ENCODE results near the gene EEFSEC. TPM values are rescaled to one million over a fixed set of nuclear protein-coding genes. Genes with fewer than 3 reads are reported as not detected.
A peak's percentile ranks its signal among the peaks of the same experiment; 100 is the strongest.

EEFSEC gene
- total RNA-seq, 6 donors from 2014 or later, result 14.9 to 38.8 (median 17.9) TPM

DNA sequence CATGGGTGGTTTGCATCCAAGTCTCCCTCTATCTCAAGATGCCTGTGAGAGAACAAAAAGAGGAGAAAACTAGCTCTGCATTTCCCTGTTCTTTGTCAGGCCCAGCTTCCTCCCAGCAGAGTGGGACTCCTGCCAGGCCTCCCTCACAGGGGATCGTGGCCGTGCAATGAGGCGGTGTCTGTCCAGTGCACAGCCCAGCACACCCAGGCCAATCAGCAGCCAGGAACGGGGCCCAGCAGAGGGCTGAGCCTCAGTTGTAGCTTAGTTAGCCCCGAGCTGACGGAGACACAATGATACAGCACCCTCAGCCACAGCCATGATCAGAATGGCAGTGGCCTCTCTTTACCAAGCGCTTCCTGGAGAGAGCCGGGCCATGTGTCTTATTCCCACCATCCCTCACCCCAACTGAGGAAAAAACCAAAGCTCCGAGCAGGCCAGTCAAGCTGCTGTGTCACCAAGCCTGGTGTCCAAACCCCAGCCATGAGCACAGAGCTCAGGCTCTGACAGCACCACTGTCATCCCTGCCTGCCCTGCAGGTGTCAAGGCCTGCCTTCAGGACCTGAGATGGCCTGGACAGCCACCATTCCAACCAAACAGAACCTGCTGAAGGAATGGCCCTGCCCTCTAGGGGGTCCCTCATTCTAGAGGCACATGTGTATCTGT is 242.3 kb downstream of the EEFSEC start:
- 67% methylated on average over 2 to 9 of the region's 9 CpGs for WGBS, 2 donors
- H3K9me3 ChIP-seq, result no peaks in the 10 kb centered on the region
- DNase-seq (no peak), ATAC-seq (ENCODE audit: low FRiP score in 2 of 2) (peak in 1 of 2 donors; percentile 59)
- no peak overlapping the region for H3K27ac ChIP-seq
- H3K27me3 ChIP-seq, result no peaks in the 10 kb centered on the region
- peaks cover 0 to 9% (median 8%) of the 10 kb centered on the region in 4 donors for H3K4me1 ChIP-seq
- no peak overlapping the region for H3K4me3 ChIP-seq
- TF ChIP-seq EP300 (IDR thresholded peaks at IDR 0.05) (no peak), POLR2A (IDR thresholded peaks at IDR 0.05) (no peak), POLR2AphosphoS5 (IDR thresholded peaks at IDR 0.05) (no peak)
- TF ChIP-seq, protein P1, sequence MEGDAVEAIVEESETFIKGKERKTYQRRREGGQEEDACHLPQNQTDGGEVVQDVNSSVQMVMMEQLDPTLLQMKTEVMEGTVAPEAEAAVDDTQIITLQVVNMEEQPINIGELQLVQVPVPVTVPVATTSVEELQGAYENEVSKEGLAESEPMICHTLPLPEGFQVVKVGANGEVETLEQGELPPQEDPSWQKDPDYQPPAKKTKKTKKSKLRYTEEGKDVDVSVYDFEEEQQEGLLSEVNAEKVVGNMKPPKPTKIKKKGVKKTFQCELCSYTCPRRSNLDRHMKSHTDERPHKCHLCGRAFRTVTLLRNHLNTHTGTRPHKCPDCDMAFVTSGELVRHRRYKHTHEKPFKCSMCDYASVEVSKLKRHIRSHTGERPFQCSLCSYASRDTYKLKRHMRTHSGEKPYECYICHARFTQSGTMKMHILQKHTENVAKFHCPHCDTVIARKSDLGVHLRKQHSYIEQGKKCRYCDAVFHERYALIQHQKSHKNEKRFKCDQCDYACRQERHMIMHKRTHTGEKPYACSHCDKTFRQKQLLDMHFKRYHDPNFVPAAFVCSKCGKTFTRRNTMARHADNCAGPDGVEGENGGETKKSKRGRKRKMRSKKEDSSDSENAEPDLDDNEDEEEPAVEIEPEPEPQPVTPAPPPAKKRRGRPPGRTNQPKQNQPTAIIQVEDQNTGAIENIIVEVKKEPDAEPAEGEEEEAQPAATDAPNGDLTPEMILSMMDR (IDR thresholded peaks at IDR 0.05), result no peak
- no peaks in the 10 kb centered on the region for H3K36me3 ChIP-seq

DNA sequence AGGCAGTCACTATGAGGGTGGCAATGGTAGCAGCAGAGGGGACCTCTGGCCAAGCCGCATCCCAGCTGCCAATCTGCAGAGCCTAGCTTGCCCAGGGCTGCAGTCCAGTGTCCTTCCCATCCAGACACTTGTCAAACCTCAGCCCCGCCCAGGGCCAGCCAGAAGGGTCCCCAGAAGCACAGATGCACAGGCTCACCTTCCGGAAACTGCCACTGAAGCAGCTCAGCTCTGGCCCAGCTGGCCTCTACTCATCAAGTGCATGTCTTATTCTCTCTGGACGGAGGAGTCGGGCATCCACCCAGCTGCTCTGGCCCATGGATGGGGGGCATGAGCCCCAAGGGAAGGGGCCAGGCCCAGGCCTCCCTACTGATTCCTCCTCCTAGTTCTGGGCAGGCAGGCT is 244.2 kb downstream of the EEFSEC start:
- Histone ChIP-seq H3K4me1 (peaks cover 0 to 9% (median 8%) of the 10 kb centered on the region in 4 donors), H3K9me3 (no peaks in the 10 kb centered on the region), H3K27me3 (no peaks in the 10 kb centered on the region), H3K27ac (no peak overlapping the region), H3K36me3 (no peaks in the 10 kb centered on the region), H3K4me3 (no peak overlapping the region)
- no peak for DNase-seq
- no peak for ATAC-seq (ENCODE audit: low FRiP score in 2 of 2)
- whole genome bisulfite sequencing, 2 donors, result 91 to 100% methylated on average over 2 to 3 of the region's 5 CpGs
- TF ChIP-seq POLR2A (IDR thresholded peaks at IDR 0.05), result no peak
- no peak for TF ChIP-seq EP300 (IDR thresholded peaks at IDR 0.05)
- TF ChIP-seq, protein P1 (IDR thresholded peaks at IDR 0.05), result no peak
- TF ChIP-seq POLR2AphosphoS5 (IDR thresholded peaks at IDR 0.05), result no peak

DNA sequence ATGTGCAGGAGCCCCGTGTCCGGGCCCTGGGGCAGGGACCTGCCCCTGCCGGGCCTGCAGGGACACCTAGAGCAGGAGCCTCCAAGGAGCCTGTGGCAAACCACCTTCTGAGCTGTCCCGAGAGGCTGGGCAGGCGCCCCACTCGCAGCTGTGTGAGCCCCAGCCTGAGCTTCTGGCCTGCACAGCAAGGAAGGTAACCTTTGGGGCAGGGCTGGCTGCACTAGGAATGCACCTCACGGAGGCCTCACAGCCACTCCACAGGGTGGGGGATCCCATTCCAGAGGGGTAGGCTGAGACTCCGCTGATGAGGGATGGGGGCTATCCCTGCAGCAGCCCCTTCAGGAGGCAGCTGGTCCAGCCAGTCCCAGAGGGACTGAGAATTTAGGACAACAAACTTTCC is 245.3 kb downstream of the EEFSEC start:
- no peak overlapping the region for H3K27ac ChIP-seq
- H3K27me3 ChIP-seq, result no peaks in the 10 kb centered on the region
- no peak for ATAC-seq (ENCODE audit: low FRiP score in 2 of 2)
- no peaks in the 10 kb centered on the region for H3K9me3 ChIP-seq
- no peak overlapping the region for H3K4me3 ChIP-seq
- 88 to 89% methylated on average over 7 of the region's 8 CpGs for WGBS, 2 donors
- H3K36me3 ChIP-seq, result no peaks in the 10 kb centered on the region
- peaks cover 0 to 9% (median 8%) of the 10 kb centered on the region in 4 donors for H3K4me1 ChIP-seq
- TF ChIP-seq EP300 (IDR thresholded peaks at IDR 0.05) (no peak), POLR2AphosphoS5 (IDR thresholded peaks at IDR 0.05) (no peak)
- TF ChIP-seq, protein P1 (IDR thresholded peaks at IDR 0.05), result no peak
- no peak for DNase-seq

DNA sequence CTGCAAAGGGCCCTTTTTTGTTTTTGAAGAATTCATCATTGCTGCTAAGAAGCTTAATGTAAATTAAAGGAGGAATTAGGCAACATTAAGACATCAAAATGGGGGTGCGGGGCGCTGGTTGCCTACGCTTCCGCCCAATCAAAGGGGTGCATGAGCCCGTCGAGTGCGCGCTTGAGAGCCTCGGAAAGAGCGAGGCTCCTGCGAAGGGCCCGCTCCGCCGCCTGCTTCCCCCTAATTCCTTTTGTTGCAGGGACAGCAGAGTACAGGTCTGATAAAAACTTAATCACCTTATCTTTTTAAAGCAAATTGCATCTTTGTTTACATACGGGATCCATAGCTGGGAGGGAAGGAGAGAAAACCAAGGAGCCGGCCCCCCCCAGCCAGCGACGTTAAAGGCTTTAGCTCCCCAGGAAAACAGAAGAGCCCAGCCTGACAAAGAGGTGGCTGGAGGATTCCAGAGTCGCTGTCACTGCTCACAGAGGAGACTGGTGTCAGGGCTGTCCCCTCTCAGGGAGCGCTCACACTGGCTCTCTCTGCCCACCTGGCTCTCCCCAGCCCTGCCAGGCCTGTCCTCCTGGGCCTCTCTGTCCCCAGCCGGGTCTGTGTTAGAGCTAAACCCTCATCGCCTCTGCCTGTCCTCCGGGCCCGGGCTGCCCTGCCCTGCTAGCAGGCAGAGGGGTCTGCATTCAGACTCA is 246.1 kb downstream of the EEFSEC start:
- ATAC-seq (ENCODE audit: low FRiP score in 2 of 2) (no peak), DNase-seq (no peak)
- WGBS, 2 donors, result 92 to 96% methylated on average over 24 of the region's 24 CpGs
- Histone ChIP-seq H3K9me3 (no peaks in the 10 kb centered on the region), H3K4me3 (no peak overlapping the region), H3K36me3 (no peaks in the 10 kb centered on the region), H3K27ac (no peak overlapping the region), H3K4me1 (peaks cover 0 to 9% (median 8%) of the 10 kb centered on the region in 4 donors), H3K27me3 (no peaks in the 10 kb centered on the region)
- TF ChIP-seq POLR2AphosphoS5 (IDR thresholded peaks at IDR 0.05) (no peak), POLR2A (IDR thresholded peaks at IDR 0.05) (no peak), EP300 (IDR thresholded peaks at IDR 0.05) (no peak)
- TF ChIP-seq, protein P1 (IDR thresholded peaks at IDR 0.05), result no peak
